ENCODE results near the gene CFAP69.
A peak's percentile ranks its signal among the peaks of the same experiment; 100 is the strongest.
"Not testable (repeated sequence)": the region's sequence is repeated elsewhere in the genome, so short reads cannot be mapped to it uniquely, and the experiment has no call there.

Gene CFAP69

DNA sequence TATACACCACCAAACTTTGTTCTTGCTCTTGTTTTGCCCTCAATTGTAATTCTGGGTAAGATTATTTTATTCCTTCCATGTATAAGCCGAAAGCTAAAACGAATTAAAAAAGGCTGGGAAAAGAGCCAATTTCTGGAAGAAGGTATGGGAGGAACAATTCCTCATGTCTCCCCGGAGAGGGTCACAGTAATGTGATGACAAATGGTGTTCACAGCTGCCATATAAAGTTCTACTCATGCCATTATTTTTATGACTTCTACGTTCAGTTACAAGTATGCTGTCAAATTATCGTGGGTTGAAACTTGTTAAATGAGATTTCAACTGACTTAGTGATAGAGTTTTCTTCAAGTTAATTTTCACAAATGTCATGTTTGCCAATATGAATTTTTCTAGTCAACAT lies 12.5 kb upstream of the CFAP69 start:
- no peak for DNase-seq

DNA sequence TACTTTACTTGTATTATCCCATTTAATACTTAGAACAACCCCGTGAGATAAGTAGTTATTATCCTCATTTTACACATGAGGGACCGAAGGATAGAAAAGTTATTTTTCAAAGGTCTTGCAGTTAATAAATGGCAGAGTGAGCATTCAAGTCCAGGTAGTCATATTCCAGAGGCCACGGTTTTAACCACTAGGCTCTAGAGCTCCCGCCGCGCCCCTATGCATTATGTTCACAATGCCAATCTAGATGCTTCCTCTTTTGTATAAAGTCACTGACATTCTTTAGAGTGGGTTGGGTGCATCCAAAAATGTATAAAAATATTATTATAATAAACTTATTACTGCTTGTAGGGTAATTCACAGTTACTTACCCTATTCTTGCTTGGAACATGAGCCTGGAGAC lies 11.4 kb upstream of the CFAP69 start:
- no peak for DNase-seq

DNA sequence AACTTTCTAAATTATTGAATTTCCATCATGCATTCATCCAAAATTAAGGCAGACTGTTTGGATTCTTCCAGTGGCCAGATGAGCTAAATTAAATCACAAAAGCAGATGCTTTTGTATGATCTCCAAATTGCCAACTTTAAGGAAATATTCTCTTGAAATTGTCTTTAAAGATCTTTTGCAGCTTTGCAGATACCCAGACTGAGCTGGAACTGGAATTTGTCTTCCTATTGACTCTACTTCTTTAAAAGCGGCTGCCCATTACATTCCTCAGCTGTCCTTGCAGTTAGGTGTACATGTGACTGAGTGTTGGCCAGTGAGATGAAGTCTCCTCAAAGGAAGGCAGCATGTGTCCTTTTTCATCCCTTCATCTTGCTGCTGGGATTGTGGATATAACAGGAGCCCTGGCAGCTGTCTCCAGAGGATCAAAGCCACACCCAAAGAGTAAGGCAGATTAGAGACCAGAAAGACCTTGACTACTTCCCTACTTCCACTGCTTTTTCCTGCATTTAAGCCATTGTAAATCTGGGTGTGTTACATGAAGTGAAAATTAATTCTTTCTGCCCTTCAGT lies 8.2 kb upstream of the CFAP69 start:
- DNase-seq, result no peak

DNA sequence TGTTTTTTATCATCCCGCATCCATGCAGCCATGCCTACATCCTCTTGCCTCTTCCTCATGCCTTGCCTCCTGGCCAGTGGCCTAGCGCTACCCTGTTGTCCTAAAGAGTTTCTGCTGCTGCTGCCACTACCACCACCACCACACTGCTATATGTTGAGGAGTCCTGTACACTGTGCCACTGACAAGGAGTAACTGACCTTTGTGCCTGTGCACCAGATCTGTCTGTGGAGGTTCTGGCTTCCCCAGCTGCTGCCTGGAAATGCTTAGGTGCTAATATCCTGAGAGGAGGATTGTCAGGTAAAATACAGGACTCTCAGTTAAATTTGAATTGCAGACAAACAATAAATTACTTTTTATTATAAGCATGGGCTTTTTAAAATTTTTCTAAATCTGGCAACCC lies 7.0 kb upstream of the CFAP69 start:
- DNase-seq, result no peak

DNA sequence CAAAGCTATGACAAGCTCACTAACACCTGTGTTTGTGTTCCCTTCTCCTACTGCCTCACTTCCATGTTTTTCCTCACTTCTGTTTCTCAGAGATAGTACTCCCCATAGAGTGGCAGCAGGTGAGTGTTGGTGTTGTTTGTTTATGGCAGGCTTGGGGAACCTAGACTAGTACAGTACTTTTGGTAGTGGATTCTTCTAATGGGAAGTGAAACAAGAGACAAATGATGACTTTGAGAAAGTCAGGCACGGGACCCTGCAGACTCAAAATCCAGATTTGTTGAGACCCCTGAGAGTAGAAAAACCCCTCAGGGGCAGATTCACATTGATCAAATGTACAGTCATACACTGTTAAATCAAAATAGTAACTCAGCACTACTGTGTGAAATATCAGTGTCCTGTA lies 6.4 kb upstream of the CFAP69 start:
- DNase-seq, result no peak

DNA sequence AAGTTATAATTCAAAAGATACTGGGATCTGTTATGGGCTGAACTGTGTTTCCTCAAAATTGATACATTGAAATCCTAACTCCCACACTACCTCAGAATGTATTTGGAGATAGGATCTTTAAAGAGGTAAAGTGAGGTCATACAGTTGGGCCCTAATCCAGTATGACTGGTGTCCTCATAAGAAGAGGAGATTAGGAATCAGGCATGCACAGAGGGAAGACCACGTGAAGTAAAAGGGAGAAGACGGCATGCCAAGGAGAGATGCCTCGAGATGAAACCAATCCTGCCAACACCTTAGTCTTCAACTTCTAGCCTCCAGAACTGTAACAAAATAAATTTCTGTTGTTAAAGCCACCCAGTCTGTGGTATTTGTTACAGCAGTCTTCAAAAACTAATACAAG lies 5.9 kb upstream of the CFAP69 start:
- DNase-seq, result no peak

DNA sequence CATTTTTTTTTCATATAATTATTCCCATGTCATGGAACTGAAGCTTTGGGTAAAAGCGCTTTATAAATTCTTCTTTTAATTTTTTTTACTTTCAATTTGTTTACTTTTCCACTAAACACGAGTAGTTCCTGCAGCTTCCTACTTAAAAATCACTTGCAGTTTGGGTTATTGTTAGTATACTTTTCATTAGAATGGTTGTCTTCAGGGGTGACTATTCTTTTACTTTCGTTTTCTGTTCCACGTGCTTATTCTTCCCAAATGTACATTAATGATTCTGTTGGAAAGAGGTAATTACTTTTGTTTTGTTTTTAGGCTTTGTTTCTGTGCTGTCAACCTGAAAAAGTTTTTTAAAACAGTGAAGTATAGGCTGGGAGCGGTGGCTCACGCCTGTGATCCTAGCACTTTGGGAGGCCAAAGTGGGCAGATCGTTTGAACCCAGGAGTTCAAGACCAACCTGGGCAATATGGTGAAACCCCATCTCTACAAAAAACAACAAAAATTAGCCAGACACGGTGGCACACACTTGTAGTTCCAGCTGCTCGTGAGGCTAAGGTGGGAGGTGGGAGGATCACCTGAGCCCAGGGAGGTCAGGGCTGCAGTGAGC lies 5.2 kb upstream of the CFAP69 start:
- DNase-seq, result no peak

DNA sequence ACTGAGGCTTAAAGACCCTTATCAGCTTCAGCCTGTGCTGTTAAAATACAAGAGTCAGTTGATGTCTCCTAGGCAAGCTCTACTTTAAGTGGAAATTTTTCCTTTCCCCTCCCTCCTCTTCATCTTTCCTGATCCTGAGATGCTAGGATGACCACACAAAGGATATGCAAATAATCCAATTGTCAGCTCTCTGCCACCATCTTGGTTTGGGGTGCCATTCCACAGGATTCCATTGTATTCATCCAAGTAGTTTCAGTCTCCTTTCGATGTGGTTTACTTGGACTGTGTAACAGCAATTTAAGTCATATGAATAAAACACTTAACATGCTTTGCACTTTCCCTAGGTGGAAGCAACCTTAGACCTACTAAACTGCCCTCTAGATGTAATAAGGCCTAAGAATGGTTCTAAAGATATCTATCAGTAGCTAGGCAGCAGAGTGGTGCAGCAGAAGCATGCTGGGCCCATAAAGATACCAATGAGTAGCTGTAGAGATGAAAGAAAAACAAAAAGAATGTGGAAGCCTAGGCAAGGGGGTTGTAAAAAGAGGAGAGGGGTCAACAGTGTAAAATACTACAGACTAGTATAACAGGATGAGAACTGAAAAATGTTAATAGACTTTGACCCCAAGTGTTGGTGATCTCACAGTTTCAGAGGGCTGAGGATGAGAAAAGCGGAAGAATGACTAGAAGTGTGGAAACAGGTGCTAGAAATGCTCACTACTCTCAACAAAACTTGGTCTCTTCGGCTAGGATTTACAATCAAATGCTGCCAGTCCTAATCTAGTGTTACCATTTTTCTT lies 2.4 kb upstream of the CFAP69 start:
- DNase-seq, result no peak

GRCh38 chr7:90243556-90243955 lies 1.4 kb upstream of the CFAP69 start:
- DNase-seq, result no peak

GRCh38 chr7:90244565-90244908 lies 437 bp upstream of the CFAP69 start:
- no peak for DNase-seq

DNA sequence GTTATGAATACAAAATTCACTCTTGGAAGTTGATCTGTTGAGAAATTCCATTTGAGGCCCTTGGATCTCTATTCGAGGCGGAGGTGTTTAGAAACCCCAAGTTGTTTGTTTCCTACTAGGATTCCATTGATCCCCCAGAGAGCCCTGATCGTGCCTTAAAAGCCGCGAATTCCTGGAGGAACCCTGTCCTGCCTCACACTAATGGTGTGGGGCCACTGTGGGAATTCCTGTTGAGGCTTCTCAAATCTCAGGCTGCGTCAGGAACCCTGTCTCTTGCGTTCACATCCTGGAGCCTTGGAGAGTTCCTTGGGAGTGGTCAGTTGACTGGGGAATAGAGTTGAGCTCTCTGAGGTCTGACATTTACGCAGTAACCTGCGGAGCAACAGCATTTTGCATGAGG lies 1.2 kb downstream of the CFAP69 start:
- no peak for DNase-seq

DNA sequence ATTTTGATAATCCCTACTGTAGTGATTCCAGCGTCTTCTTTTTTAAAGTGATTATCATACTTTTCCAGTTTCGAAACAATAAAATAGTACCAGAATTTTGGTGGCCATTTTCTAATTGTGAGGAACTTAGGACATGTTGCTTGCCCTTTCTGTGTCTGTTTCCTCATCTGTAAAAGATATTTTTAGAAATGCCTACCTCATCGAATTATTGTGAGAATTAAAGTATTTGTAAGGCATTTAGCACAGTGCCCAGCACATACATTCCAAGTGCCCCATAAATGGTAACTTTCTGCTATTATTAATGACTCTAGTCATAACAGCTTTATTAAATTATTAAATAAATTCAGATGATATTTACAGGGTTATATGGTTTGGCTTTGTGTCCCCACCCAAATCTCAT lies 3.7 kb downstream of the CFAP69 start:
- DNase-seq, result no peak

DNA sequence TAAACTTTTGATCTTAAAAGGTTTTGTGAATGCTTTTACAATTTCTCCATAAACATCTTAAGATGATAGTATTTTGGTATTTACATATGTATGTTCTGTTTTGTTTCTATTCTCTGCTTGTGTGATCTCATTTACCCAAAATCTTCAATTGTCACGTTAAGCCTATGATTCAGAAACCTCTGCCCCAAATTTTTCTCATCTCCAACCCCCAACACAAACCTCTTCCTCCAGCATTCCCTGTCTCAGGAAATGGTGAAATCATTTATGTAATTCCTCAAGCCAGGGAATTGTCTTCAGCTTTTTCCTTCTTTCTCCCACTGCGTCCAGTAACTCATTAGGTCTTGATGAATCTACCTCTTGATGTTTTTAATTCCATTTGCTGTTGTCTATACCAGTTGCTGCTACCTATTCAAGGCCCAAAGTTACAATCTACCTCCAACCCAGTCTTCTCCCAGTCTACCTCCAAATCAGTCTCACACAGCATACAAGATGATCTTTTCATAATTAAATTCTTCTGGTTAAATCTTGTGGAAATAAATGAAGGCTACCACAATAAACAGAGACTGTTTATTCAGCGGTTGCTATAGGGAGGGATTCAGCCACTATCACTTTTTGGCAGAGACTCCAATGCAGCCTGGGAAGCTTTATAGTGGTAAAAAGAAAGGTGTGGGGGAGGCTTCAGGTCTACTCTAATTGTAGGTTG lies 5.8 kb downstream of the CFAP69 start:
- DNase-seq, result no peak

- DNase-seq, result no peak
These were observed 6.3 kb downstream of the CFAP69 start for GRCh38 chr7:90251304-90251635.

DNA sequence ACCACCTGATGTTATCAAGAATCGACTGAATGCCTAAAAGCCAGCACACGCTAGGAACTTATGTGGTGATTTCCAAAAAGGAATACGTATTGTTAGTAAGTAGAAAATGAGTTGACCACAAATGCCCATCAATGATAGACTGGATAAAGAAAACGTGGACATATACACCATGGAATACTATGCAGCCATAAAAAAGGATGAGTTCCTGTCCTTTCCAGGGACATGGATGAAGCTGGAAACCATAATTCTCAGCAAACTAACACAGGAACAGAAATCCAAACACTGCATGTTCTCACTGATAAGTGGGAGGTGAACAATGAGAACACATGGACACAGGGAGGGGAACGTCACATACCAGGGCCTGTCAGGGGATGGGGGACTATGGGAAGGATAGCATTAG lies 11.0 kb downstream of the CFAP69 start:
- not testable (repeated sequence) for DNase-seq

- no peak for DNase-seq
These were observed 11.8 kb downstream of the CFAP69 start for GRCh38 chr7:90256778-90257177.

GRCh38 chr7:90261441-90261840 lies 16.5 kb downstream of the CFAP69 start:
- DNase-seq, result no peak

DNA sequence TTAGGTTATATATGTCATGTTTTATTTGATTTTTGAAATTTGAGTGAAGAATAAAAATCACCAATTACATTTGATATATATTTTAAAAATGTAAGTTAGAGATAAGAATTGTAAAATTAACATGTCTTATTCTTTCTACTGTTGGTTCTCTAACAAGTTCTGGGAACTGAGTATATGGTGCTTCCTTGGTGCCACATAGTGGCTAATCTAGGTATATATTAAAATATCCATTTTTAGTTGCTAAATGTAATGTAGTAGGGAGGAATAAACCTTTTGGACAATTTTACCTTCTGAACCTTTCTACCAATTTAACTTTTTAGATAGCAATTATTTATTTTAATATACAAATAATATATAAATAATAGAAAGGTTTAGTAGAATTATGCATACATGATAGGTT lies 17.5 kb downstream of the CFAP69 start:
- peak; percentile 41 for DNase-seq

DNA sequence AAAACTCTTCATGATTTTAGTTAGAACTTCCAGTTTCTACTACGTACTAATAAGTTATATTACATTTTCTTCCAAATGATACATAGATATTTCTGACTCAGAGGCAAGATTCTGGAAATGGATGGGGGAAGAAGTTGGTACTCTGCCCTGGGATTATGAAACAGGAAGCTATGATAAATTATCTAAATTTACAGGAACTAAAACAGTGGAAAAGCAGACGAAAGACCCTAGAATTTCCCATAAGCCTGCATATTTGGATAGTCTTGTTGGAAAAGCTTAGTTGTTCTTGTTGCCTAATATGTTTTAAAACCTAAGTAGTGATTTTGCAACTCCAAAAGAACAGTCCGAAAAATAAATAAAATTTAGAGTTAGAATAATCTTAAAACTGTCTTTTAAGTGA lies 21.8 kb downstream of the CFAP69 start:
- DNase-seq, result no peak

DNA sequence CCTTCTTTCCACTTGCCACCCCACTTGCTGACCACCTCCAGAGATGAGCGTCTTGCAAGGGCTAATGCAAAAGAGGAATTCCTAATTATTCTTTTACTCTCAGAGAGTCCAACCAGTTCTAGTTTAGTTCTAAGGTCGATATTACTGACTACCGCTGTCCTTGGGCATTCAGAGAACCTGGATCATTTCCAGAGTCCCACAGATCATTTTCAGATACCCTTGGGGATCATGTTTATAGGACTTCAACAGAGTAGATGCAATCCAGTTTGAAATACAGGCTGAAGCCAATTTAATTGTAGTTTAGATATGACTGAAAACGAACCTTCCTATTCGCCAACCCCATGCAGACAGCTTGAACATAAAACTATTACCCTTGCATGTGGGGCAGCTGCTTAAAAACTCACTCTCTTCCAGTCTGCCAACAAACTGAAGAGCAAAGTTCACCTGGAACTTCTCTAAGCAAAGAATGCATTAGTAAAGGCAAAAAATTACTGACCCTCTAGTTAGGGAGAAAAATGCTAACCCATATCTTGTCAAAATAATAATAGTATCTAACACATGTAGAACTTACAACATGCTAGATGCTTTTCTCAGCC lies 22.4 kb downstream of the CFAP69 start:
- DNase-seq, result no peak

- no peak for DNase-seq
These were observed 24.2 kb downstream of the CFAP69 start for GRCh38 chr7:90269163-90269562.

DNA sequence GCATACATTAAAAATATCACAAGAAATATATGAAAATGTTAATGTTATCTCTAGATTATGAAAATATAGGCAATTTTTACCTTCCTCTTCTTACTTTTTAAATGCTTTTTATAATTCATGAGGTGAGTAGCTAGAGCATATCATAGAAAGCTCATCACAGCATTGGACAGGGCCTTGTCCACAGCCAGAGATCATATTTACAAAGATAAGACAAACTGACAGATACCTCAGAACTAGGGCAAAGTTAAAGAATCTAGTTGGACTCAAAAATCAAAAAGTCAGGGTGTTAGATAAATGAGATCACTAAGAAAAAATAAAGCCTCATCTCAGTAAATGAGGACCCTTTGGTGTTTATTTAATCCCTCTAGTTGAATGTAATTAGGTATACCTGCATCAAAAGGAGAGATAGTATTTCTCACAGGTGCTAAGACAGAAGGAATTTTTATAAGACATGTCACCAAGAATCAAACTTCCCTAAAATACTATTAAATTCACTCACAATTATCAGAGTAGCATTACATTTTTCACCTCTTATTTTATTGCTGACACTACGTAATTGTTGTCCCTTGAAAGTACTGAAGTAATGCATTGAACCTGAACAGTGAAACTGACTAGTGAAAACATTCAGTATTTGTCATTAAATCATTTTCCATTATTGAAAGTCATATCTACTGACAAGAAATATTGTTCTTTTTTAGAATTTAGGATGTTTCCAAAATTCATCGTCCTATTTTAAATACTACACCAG lies 25.6 kb downstream of the CFAP69 start:
- no peak for DNase-seq

DNA sequence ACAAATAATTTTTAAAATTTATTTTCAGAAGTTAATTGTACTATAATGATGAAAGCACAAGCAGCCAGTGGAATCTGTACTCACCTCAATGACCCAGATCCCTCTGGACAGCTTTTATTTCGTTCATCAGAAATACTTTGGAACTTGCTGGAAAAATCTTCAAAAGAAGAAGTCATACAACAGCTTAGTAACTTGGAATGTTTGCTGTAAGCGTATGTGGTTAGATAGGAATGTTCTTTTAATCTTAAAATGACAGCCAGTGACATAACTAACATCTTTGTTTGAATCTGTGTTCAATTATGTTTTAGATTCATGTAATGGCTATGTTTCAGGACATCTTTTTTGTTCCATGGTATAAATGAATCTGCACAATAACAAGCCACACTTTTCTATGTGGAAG lies 26.8 kb downstream of the CFAP69 start:
- no peak for DNase-seq
